Bronchial epithelial cell (primary cell): Measurements from ENCODE around the gene EFNA2. TPM values are rescaled to one million over a fixed set of nuclear protein-coding genes. Genes with fewer than 3 reads are reported as not detected.
"Not testable (repeated sequence)": the region's sequence is repeated elsewhere in the genome, so short reads cannot be mapped to it uniquely, and the experiment has no call there.

Experiments
- DNase-seq: peaks from one replicate; pipeline ENCODE4 v3.0.0-alpha.2; 2010; ENCODE audit warnings: low read depth
- FAIRE-seq: peaks from 2 replicates; lab custom pipeline; 2011; peaks lifted over from hg19 to GRCh38; lab: Jason Lieb, UNC
- H3K27me3 ChIP-seq: 2 replicates; pipeline ENCODE4 v1.5.1; 2011; ENCODE audit warnings: low read length; ENCODE audit not compliant: control insufficient read depth, insufficient read depth
- H3K36me3 ChIP-seq: 2 replicates; pipeline ENCODE4 v1.5.1; 2011; ENCODE audit warnings: low read length; ENCODE audit not compliant: control insufficient read depth, insufficient read depth
- H3K4me3 ChIP-seq: 2 replicates; pipeline ENCODE4 v1.5.1; 2011; ENCODE audit warnings: mild to moderate bottlenecking, low read depth, low read length, control low read depth
- CTCF ChIP-seq: IDR thresholded peaks from 2 replicates; pipeline ENCODE4 v1.5.1; 2011; ENCODE audit warnings: mild to moderate bottlenecking, moderate library complexity, low read length, control low read depth, inconsistent platforms; ENCODE audit not compliant: insufficient read depth, severe bottlenecking
- total RNA-seq: library from RNA; depleted of rRNA; stranded (reverse); fragments of >200 nt; gene quantifications from 2 replicates; pipeline ENCODE4 v1.2.1, GENCODE V29; 2014

Gene EFNA2
- total RNA-seq, 1 donor from 2014 or later: not detected

- no peak for TF ChIP-seq CTCF
- peaks cover 10% of the 10 kb centered on the region for H3K27me3 ChIP-seq
Observed at GRCh38 chr19:1317274-1318003, 31.8 kb downstream of the EFNA2 start.

GRCh38 chr19:1318678-1319471 is 33.2 kb downstream of the EFNA2 start:
- TF ChIP-seq CTCF: no peak
- FAIRE-seq: no peak
- Histone ChIP-seq H3K36me3 (no peaks in the 10 kb centered on the region), H3K4me3 (no peak overlapping the region), H3K27me3 (peaks cover 10% of the 10 kb centered on the region)
- DNase-seq: no peak

More at GRCh38 chr19:1317274-1318003, 31.8 kb downstream of the EFNA2 start:
- FAIRE-seq (peak; percentile 96), DNase-seq (no peak)
- Histone ChIP-seq H3K4me3 (no peak overlapping the region), H3K36me3 (no peaks in the 10 kb centered on the region)

- not testable (repeated sequence) for FAIRE-seq, H3K36me3 ChIP-seq, H3K27me3 ChIP-seq, H3K4me3 ChIP-seq, DNase-seq
Observed at GRCh38 chr19:1320282-1320650, 34.6 kb downstream of the EFNA2 start.

- Histone ChIP-seq H3K4me3 (no peak overlapping the region), H3K36me3 (no peaks in the 10 kb centered on the region), H3K27me3 (peaks cover 3% of the 10 kb centered on the region)
- DNase-seq: no peak
- no peak for TF ChIP-seq CTCF
- FAIRE-seq: no peak
Observed at GRCh38 chr19:1321539-1321938, 35.9 kb downstream of the EFNA2 start.

- no peak for TF ChIP-seq CTCF
- no peak for DNase-seq
- no peak for FAIRE-seq
- Histone ChIP-seq H3K27me3 (peaks cover 2% of the 10 kb centered on the region), H3K4me3 (no peak overlapping the region), H3K36me3 (no peaks in the 10 kb centered on the region)
Observed at GRCh38 chr19:1322198-1322981, 36.7 kb downstream of the EFNA2 start.
